Stimulated activated CD8-positive, alpha-beta memory T cell treated with anti-CD3 and anti-CD28 coated beads, Interleukin-2, amount 100 ng/mL, for 48 hours (primary cell): ENCODE measurements around the gene SLC38A1.
"Not testable (repeated sequence)": the region's sequence is repeated elsewhere in the genome, so short reads cannot be mapped to it uniquely, and the experiment has no call there.

Experiments
- DNase-seq, 2 donors: peaks; one replicate each; pipeline ENCODE4 v3.0.0-alpha.2; 2020; ENCODE audit warnings: low read depth in 2 of 2

SLC38A1 gene

DNA sequence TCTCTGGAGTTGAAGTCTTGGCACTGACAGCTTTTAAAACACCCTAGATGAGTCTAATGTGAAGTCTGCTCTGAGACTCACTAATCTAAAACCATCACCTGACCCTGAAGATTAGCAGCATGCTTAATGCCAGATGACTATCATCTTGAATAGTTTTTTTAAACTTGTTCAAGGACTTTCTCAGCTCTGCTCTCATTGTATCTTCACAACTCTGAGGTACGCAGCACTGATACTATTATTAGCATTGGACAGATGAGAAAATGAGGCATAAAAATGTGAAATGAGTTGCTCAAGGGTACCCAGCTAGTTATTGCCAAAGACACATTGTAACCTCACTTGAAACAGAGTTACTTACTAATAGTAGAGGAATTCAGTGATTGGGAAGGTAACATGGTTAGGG, 4.8 kb downstream of the SLC38A1 start:
- DNase-seq, result no peak

DNA sequence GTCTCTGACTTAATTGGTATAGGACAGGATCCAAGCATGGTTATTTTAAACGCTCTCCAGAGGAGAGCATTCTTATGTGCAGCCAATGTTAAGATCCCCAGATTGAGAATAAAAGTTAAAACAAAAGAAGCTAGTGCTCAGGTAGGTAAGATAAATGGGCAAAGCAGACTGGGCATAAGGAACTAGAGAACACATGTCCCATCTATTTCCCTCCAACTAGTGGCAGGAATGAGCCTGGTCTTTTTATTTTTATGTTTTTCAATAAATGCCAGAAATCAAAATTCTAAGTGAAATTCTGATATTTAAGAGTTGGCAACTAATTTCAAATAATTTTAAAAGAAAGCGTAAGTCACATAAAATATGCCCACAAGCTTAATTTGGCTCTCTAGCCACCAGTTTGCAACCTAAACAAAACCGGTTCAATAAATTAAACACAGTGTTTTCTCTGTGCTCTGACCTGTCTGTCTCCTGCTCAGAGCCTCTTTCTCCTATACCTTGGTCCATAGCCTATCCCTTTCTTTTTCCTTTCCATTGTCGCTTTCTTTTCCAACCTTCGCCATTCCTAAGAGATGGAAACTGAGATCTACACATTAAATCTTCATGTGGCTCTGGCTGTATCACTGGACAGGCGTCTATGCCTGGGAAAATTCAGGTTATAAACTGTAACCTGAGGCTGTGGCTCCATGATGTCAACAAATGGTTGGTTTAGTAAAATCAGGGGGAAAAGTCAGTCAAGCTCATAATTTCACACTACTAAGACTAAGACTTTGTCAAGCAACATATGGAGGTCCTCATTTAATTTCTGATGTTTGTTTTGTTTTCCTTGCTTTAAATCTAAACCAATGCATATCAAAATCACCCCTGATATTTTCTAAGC, 5.5 kb downstream of the SLC38A1 start:
- DNase-seq, result no peak

DNA sequence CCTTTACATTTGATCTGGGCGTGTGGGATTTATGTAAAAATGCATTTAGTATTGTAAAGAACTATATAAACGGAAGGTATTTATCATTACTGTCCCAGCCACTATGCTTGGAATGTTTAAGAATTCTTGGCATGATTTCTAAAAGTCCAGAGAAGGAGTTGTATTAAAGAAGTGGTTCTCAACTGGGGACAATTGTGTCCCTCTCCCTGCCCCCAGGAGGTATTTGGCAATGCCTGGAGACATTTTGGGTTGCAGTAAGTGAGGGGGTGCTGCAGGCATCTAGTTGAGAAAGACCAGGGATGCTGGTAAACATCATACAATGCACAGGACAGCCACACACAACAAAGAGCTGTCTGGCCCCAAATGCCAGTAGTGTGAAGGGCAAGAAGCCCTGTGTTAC, 7.2 kb downstream of the SLC38A1 start:
- DNase-seq, result no peak

- no peak for DNase-seq
Observed at GRCh38 chr12:46260913-46261476, 7.8 kb downstream of the SLC38A1 start.

DNA sequence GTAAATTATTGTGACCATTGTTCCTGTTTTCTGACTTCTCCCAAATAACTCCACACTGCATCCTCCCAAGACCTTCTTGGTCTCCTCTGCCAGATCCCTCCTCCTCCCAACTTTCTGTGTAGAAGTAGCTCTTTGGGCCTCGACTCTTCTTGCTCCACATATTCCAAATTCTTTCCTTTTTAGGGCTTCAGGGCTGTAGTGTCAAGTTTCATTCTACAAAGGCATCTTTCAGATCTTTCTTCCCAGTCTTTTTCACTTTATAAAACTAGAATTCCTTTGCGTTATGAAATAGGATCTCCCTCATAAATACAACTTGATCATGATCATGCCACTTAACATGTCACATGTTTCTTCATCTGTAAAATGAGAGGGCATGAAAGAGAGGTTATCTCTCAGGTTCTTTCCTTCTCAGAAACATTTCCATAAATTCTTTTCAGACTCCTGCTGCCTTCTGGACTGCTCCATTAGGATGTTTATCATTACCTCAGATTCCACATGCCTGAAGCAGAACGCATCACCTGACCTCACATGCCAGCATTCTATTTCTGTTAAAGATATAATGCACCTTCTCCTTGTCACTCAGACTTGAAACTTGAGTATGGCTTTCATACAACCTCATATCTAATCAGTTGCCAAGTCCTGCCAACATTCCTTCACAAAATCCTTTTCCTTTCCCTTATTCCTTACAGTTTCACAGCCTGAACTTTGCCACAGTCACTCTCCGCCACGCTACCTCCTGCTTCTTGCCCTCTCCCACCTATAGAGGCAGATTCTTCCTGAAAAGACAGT, 8.5 kb downstream of the SLC38A1 start:
- DNase-seq, result no peak

- no peak for DNase-seq
Observed at GRCh38 chr12:46259713-46260112, 9.1 kb downstream of the SLC38A1 start.

- no peak for DNase-seq
Observed at GRCh38 chr12:46259071-46259470, 9.8 kb downstream of the SLC38A1 start.

GRCh38 chr12:46258129-46258528, 10.7 kb downstream of the SLC38A1 start:
- DNase-seq, result no peak

GRCh38 chr12:46256942-46257341, 11.9 kb downstream of the SLC38A1 start:
- no peak for DNase-seq

- DNase-seq, result no peak
Observed at GRCh38 chr12:46253544-46254162, 15.2 kb downstream of the SLC38A1 start.

DNA sequence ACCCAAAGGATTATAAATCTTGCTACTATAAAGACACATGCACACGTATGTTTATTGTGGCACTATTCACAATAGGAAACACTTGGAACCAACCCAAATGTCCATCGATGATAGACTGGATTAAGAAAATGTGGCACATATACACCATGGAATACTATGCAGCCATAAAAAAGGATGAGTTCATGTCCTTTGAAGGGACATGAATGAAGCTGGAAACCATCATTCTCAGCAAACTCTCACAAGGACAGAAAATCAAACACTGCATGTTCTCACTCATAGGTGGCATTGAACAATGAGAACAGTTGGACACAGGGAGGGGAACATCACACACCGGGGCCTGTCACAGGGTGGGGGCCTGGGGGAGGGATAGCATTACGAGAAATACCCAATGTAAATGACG, 16.8 kb downstream of the SLC38A1 start:
- DNase-seq, result not testable (repeated sequence)

- not testable (repeated sequence) for DNase-seq
Observed at GRCh38 chr12:46249960-46250359, 18.9 kb downstream of the SLC38A1 start.

GRCh38 chr12:46246021-46246700, 22.7 kb downstream of the SLC38A1 start:
- no peak for DNase-seq

- DNase-seq, result no peak
Observed at GRCh38 chr12:46244997-46245396, 23.8 kb downstream of the SLC38A1 start.

GRCh38 chr12:46244273-46244915, 24.4 kb downstream of the SLC38A1 start:
- no peak for DNase-seq

GRCh38 chr12:46242569-46242968, 26.3 kb downstream of the SLC38A1 start:
- no peak for DNase-seq

- DNase-seq, result no peak
Observed at GRCh38 chr12:46240436-46240835, 28.4 kb downstream of the SLC38A1 start.

GRCh38 chr12:46238821-46239220, 30.0 kb downstream of the SLC38A1 start:
- no peak for DNase-seq

GRCh38 chr12:46237371-46238045, 31.3 kb downstream of the SLC38A1 start:
- DNase-seq, result no peak

GRCh38 chr12:46234000-46234399, 34.8 kb downstream of the SLC38A1 start:
- DNase-seq, result no peak
